LNCaP clone FGC (cell line): ENCODE results near the gene RAD51B.

ENCODE experiments used
- DNase-seq: peaks from one replicate; pipeline ENCODE4 v3.0.0-alpha.2; 2011; ENCODE audit warnings: low read depth
- H3K4me3 ChIP-seq: 2 replicates; pipeline ENCODE4 v1.5.1; 2011; ENCODE audit warnings: mild to moderate bottlenecking, low read depth, low read length, control low read depth
- TF ChIP-seq, protein P1 (sequence below): IDR thresholded peaks from 2 replicates; pipeline ENCODE4 v1.5.1; 2012; ENCODE audit warnings: mild to moderate bottlenecking; ENCODE audit not compliant: control insufficient read depth, insufficient read depth; ENCODE audit errors: extremely low read depth

RAD51B gene

DNA sequence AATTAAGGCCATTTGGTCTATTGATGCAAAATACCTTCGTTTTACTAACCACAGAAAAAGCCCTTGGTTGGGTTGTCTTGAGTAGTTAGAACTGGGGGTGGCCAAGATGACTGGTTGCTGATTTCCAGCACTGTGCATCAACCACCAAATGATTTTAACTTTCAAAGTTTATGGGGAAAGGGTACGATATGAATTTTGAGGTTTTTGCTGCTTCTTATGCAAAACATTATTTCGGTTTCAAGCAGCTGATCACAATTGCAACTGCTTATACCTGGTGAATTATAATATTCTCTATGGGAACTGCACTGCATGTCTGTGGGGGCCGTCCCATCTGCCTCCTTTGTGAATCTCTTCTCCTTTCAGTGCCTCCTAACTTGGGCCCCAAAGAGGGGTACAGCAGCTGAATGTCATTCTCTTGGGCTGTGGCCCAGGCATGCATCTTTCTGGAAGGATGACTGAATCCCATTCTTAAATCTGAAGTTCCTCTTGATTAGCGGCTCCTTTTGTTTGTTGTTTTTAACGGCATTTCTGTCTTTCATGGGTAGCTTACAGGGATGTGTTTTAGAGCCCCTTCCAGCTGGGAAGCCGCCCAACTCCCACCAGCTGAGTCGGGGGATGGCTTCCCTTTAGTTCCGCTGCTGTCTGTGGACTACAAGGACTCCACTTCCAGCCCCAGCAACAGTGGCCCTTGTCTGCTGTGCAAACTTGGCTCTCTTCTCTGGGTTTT, 493.5 kb downstream of the RAD51B start:
- H3K4me3 ChIP-seq: no peak overlapping the region
- TF ChIP-seq, protein P1, sequence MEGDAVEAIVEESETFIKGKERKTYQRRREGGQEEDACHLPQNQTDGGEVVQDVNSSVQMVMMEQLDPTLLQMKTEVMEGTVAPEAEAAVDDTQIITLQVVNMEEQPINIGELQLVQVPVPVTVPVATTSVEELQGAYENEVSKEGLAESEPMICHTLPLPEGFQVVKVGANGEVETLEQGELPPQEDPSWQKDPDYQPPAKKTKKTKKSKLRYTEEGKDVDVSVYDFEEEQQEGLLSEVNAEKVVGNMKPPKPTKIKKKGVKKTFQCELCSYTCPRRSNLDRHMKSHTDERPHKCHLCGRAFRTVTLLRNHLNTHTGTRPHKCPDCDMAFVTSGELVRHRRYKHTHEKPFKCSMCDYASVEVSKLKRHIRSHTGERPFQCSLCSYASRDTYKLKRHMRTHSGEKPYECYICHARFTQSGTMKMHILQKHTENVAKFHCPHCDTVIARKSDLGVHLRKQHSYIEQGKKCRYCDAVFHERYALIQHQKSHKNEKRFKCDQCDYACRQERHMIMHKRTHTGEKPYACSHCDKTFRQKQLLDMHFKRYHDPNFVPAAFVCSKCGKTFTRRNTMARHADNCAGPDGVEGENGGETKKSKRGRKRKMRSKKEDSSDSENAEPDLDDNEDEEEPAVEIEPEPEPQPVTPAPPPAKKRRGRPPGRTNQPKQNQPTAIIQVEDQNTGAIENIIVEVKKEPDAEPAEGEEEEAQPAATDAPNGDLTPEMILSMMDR: no peak
- DNase-seq: no peak

DNA sequence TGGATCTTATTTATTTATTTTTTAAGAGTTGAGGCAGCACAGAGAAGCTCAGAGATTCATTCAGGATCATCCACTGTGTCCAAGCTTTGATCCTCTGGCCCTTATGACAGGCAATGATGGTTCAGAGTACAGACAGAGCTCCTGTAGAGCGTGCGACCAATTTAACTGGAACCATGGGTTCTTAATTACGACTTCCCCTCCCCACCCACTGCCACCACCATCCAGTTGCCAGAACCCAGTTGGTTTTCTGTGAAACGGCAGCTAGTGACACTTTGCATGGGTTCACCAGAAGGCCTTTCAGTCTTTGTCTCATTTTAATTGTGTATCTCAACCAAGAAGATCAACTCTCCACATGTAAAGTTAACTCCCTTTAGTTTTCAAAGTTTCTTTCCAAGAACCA, 495.1 kb downstream of the RAD51B start:
- H3K4me3 ChIP-seq: no peak overlapping the region
- TF ChIP-seq, protein P1: no peak
- DNase-seq: no peak

DNA sequence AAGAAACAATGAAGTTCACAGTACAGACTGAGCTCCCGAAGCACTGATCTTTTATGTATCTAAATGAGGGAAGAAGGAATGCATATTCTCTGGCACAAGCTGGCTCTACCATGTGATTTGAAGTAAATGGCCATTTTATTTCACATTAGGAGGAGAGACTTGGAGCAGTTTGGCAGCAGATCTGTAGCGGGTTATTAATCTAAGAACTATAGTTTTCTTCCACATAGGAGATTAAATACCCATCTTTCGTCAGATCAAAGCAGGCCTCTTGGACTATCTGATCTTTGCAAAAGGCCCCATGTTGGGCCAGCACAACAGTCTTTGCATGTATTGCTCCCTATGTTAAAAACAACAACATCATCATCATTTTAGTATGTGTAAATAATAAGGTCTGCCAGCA, 495.5 kb downstream of the RAD51B start:
- H3K4me3 ChIP-seq: no peak overlapping the region
- no peak for DNase-seq
- TF ChIP-seq, protein P1: no peak

DNA sequence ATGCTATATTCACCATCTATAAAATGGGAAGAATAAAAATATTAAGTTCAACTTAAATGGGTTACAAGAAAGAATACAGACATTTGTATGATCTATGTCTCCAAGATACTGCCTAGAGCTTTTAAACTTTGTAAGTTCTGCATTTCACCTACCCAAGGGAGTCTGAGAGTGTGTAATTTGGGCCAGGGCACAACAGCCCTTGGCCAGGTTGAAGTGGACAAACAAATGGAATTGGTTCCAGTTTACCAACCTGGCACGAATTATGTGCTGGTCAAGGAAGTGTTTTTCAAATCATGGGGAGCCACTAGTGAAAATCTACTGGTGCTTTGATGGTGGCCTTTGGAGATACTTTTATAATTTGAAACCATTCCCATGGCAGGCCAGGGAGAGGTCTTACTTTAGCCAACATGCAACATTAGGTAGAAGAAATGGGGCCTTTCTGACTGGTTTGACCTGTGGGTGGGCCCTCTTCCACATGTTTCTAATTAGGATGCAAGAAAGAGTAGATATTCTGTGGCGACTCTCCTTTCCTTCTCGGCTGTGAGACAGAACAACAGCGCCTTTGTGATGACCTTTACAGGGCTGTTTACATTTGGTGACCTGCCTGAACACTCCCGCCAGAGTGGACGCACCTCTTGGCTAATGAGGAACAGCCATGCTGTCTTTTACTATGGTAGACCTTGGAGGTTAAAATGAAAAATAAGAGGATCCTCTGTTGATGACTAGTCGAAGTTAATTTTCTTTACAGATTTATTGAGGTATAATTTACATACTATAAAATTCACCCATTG, 496.7 kb downstream of the RAD51B start:
- TF ChIP-seq, protein P1: no peak
- no peak for DNase-seq
- H3K4me3 ChIP-seq: no peak overlapping the region

DNA sequence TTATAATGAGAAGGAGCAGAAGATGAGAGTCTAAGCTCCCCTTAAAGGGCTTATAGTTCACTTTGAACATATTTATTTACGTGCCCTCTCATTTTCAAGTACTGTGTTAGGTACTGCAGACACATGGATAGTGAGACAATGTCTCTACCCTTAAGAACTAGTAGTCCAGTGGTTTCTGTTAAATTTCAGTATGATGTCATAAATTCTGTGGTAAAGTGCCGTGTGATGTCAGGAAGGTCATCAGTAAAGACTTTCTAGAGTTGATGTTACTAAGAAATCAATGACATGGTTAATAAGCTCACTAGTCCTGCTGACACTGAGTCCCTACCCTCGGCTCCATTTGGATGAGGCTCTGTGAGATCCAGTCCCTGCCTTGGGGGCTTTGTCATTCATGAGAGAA, 497.7 kb downstream of the RAD51B start:
- TF ChIP-seq, protein P1: no peak
- H3K4me3 ChIP-seq: no peak overlapping the region
- no peak for DNase-seq

DNA sequence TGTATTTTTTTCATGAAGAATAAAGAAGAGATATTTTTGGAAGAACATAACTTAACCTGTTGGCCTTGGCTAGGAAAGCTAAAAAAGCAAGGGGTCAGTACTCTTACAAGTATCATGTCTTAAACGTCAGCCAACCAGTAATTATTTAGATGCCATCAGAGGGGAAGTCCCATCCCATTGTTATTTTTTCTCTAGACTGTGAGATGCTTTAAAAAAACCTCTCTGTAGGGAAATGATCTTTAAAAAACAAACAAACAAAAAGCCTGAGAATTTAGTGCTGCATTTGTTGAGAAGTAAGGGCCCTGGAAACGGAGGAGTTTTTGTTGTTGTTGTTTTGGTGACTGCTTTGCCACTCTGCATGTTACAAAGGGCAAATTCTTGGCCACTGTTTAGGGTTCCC, 499.2 kb downstream of the RAD51B start:
- DNase-seq: no peak
- no peak overlapping the region for H3K4me3 ChIP-seq
- TF ChIP-seq, protein P1: no peak
